Astrocyte (in vitro differentiated cells and primary cell): Measurements from ENCODE around the gene FAM234B. TPM values are rescaled to one million over a fixed set of nuclear protein-coding genes. Genes with fewer than 3 reads are reported as not detected.

Experiments
- DNase-seq: peaks from one replicate; pipeline ENCODE4 v3.0.0-alpha.2; 2010; ENCODE audit warnings: low read depth
- FAIRE-seq: peaks from 2 replicates; lab custom pipeline; 2011; peaks lifted over from hg19 to GRCh38; lab: Jason Lieb, UNC
- H2AFZ ChIP-seq: 2 replicates; pipeline ENCODE4 v1.6.0; 2012; ENCODE audit warnings: low read depth, low read length, inconsistent platforms
- H3K27ac ChIP-seq: 2 replicates; pipeline ENCODE4 v1.5.1; 2011; ENCODE audit warnings: low read depth, low read length, inconsistent platforms
- H3K27me3 ChIP-seq: 2 replicates; pipeline ENCODE4 v1.6.0; 2011; ENCODE audit warnings: low read length, inconsistent platforms; ENCODE audit not compliant: insufficient read depth
- H3K36me3 ChIP-seq: 2 replicates; pipeline ENCODE4 v1.5.1; 2011; ENCODE audit warnings: low read length, inconsistent platforms; ENCODE audit not compliant: insufficient read depth
- H3K4me1 ChIP-seq: 2 replicates; pipeline ENCODE4 v1.5.1; 2011; ENCODE audit warnings: low read length, inconsistent platforms; ENCODE audit not compliant: insufficient read depth
- H3K4me2 ChIP-seq: 2 replicates; pipeline ENCODE4 v1.6.0; 2012; ENCODE audit warnings: low read length, inconsistent platforms
- H3K4me3 ChIP-seq: 2 replicates; pipeline ENCODE4 v1.5.1; 2011; ENCODE audit warnings: low read depth, mild to moderate bottlenecking, low read length, inconsistent platforms; ENCODE audit not compliant: insufficient read depth
- H3K79me2 ChIP-seq: 2 replicates; pipeline ENCODE4 v1.6.0; 2012; ENCODE audit warnings: mild to moderate bottlenecking, low read length, inconsistent platforms; ENCODE audit not compliant: insufficient read depth
- H3K9ac ChIP-seq: 2 replicates; pipeline ENCODE4 v1.6.0; 2012; ENCODE audit warnings: mild to moderate bottlenecking, low read length, inconsistent platforms
- H3K9me3 ChIP-seq: 2 replicates; pipeline ENCODE4 v1.5.1; 2012; ENCODE audit warnings: low read depth, mild to moderate bottlenecking, low read length, inconsistent platforms; ENCODE audit not compliant: insufficient read depth
- H4K20me1 ChIP-seq: 2 replicates; pipeline ENCODE4 v1.6.0; 2012; ENCODE audit warnings: low read length, inconsistent platforms; ENCODE audit not compliant: insufficient read depth
- H3K27ac Mint-ChIP-seq: one replicate; pipeline ENCODE4 v1.8.0; 2021; ENCODE audit warnings: mild to moderate bottlenecking, mixed read lengths; ENCODE audit not compliant: unreplicated experiment
- H3K27me3 Mint-ChIP-seq: one replicate; pipeline ENCODE4 v1.8.0; 2021; ENCODE audit warnings: low read depth, mixed read lengths; ENCODE audit not compliant: unreplicated experiment
- H3K36me3 Mint-ChIP-seq: one replicate; pipeline ENCODE4 v1.8.0; 2021; ENCODE audit warnings: low read depth, mixed read lengths; ENCODE audit not compliant: unreplicated experiment
- H3K4me1 Mint-ChIP-seq: one replicate; pipeline ENCODE4 v1.8.0; 2021; ENCODE audit warnings: low read depth, mixed read lengths; ENCODE audit not compliant: unreplicated experiment
- H3K4me3 Mint-ChIP-seq: one replicate; pipeline ENCODE4 v1.8.0; 2021; ENCODE audit warnings: mild to moderate bottlenecking, moderate library complexity, mixed read lengths; ENCODE audit not compliant: unreplicated experiment
- H3K9me3 Mint-ChIP-seq: one replicate; pipeline ENCODE4 v1.8.0; 2021; ENCODE audit warnings: mild to moderate bottlenecking, mixed read lengths; ENCODE audit not compliant: unreplicated experiment
- CTCF ChIP-seq: IDR thresholded peaks from 2 replicates; pipeline ENCODE4 v1.5.1; 2011; ENCODE audit warnings: low read depth, mild to moderate bottlenecking, inconsistent platforms, low read length, moderate library complexity; ENCODE audit not compliant: insufficient read depth
- EZH2 ChIP-seq: IDR thresholded peaks from 2 replicates; pipeline ENCODE4 v1.6.1; 2012; ENCODE audit warnings: mild to moderate bottlenecking, low read length, inconsistent platforms; ENCODE audit not compliant: insufficient read depth
- total RNA-seq: library from RNA; stranded (reverse); gene quantifications from 2 replicates; pipeline ENCODE4 v1.2.1, GENCODE V29; 2021

FAM234B gene
- total RNA-seq, 1 donor from 2014 or later = 6.2 TPM

GRCh38 chr12:13011098-13011497, 33.1 kb upstream of the FAM234B start:
- H3K27ac Mint-ChIP-seq = no peak overlapping the region
- H3K9me3 ChIP-seq = no peaks in the 10 kb centered on the region
- H3K79me2 ChIP-seq = no peaks in the 10 kb centered on the region
- no peak overlapping the region for H3K4me2 ChIP-seq
- H3K4me1 Mint-ChIP-seq = no peaks in the 10 kb centered on the region
- H3K27me3 Mint-ChIP-seq = peaks cover 4% of the 10 kb centered on the region
- no peaks in the 10 kb centered on the region for H3K9me3 Mint-ChIP-seq
- no peaks in the 10 kb centered on the region for H3K4me1 ChIP-seq
- no peak overlapping the region for H3K4me3 Mint-ChIP-seq
- H3K4me3 ChIP-seq = no peak overlapping the region
- no peak for TF ChIP-seq EZH2
- TF ChIP-seq CTCF = no peak
- H3K27me3 ChIP-seq = no peaks in the 10 kb centered on the region
- no peaks in the 10 kb centered on the region for H3K36me3 ChIP-seq
- DNase-seq (no peak), FAIRE-seq (no peak)
- no peak overlapping the region for H3K27ac ChIP-seq
- H4K20me1 ChIP-seq = no peaks in the 10 kb centered on the region
- H3K36me3 Mint-ChIP-seq = no peaks in the 10 kb centered on the region
- no peak overlapping the region for H2AFZ ChIP-seq
- no peak overlapping the region for H3K9ac ChIP-seq

- Histone ChIP-seq H2AFZ (no peak overlapping the region), H3K79me2 (no peaks in the 10 kb centered on the region), H3K36me3 (no peaks in the 10 kb centered on the region), H3K4me1 (no peaks in the 10 kb centered on the region), H3K27me3 (no peaks in the 10 kb centered on the region), H3K4me2 (no peak overlapping the region), H4K20me1 (no peaks in the 10 kb centered on the region), H3K9me3 (no peaks in the 10 kb centered on the region), H3K9ac (no peak overlapping the region), H3K4me3 (no peak overlapping the region), H3K27ac (no peak overlapping the region)
- Mint-ChIP-seq H3K27ac (no peak overlapping the region), H3K4me1 (no peaks in the 10 kb centered on the region), H3K36me3 (no peaks in the 10 kb centered on the region), H3K9me3 (no peaks in the 10 kb centered on the region), H3K4me3 (no peak overlapping the region), H3K27me3 (peaks cover 2% of the 10 kb centered on the region)
- FAIRE-seq = no peak
- TF ChIP-seq CTCF (no peak), EZH2 (no peak)
- DNase-seq = no peak
Measured at GRCh38 chr12:13022851-13023271, 21.3 kb upstream of the FAM234B start.

GRCh38 chr12:13023811-13024530, 20.2 kb upstream of the FAM234B start:
- H3K9me3 Mint-ChIP-seq = no peaks in the 10 kb centered on the region
- Histone ChIP-seq H3K4me2 (no peak overlapping the region), H3K9me3 (no peaks in the 10 kb centered on the region), H3K4me3 (no peak overlapping the region), H3K79me2 (no peaks in the 10 kb centered on the region), H4K20me1 (no peaks in the 10 kb centered on the region), H3K36me3 (no peaks in the 10 kb centered on the region), H2AFZ (no peak overlapping the region), H3K9ac (no peak overlapping the region), H3K4me1 (no peaks in the 10 kb centered on the region), H3K27ac (no peak overlapping the region), H3K27me3 (no peaks in the 10 kb centered on the region)
- no peak for TF ChIP-seq CTCF
- TF ChIP-seq EZH2 = no peak
- H3K27me3 Mint-ChIP-seq = peaks cover 2% of the 10 kb centered on the region
- no peak for DNase-seq
- H3K4me1 Mint-ChIP-seq = no peaks in the 10 kb centered on the region
- H3K4me3 Mint-ChIP-seq = no peak overlapping the region
- H3K36me3 Mint-ChIP-seq = no peaks in the 10 kb centered on the region
- FAIRE-seq = no peak
- H3K27ac Mint-ChIP-seq = no peak overlapping the region
